ENCODE results near the gene SPEG. TPM values are rescaled to one million over a fixed set of nuclear protein-coding genes. Genes with fewer than 3 reads are reported as not detected.
"Not testable (repeated sequence)": the region's sequence is repeated elsewhere in the genome, so short reads cannot be mapped to it uniquely, and the experiment has no call there.

SPEG gene
- total and polyA plus RNA-seq, 2 donors (not counting 3 experiments of a cell fraction or from before 2014, with no cell fraction given): 0.84 to 3.5 TPM

- Histone ChIP-seq H4K20me1 (replicated peaks; ENCODE audit: control insufficient read depth, extremely low read depth, insufficient read depth, low read length) (no peaks in the 10 kb centered on the region), H3K36me3 (ENCODE audit: control insufficient read depth in 2 of 2, extremely low read depth in 1 of 2, insufficient read depth in 2 of 2, low read length in 2 of 2) (no peaks in the 10 kb centered on the region), H3K79me2 (ENCODE audit: control insufficient read depth, insufficient read depth, low read length) (no peaks in the 10 kb centered on the region), H3K9me1 (replicated peaks; ENCODE audit: control insufficient read depth, extremely low read depth, insufficient read depth, low read length) (no peaks in the 10 kb centered on the region), H3K4me1 (ENCODE audit: control insufficient read depth, extremely low read depth, insufficient read depth, low read length) (peaks cover 4% of the 10 kb centered on the region), H3K9me3 (replicated peaks; ENCODE audit: control insufficient read depth, insufficient read depth, low read length) (no peaks in the 10 kb centered on the region), H3K4me3 (replicated peaks in 1 of 3; ENCODE audit: insufficient read depth in 1 of 3, low read depth in 1 of 3, low read length in 3 of 3) (no peak overlapping the region), H2AFZ (ENCODE audit: low read depth, low read length) (no peak overlapping the region), H3K27me3 (ENCODE audit: control insufficient read depth in 2 of 2, insufficient read depth in 2 of 2, low read length in 2 of 2) (peaks cover 2 to 4% of the 10 kb centered on the region in 2 experiments), H3K27ac (ENCODE audit: insufficient read depth, low read depth, low read length) (no peak overlapping the region), H3K9ac (replicated peaks; ENCODE audit: extremely low read depth, insufficient read depth, low read length) (no peak overlapping the region), H3K4me2 (ENCODE audit: insufficient read depth, low read length) (no peak overlapping the region)
- no peak for DNase-seq (ENCODE audit: low read depth, low spot score)
- POLR2A ChIA-PET: no interaction called here
- FAIRE-seq: no peak
- CTCF ChIA-PET: interaction anchor here (0.9 to 6.4 kb wide), 4 partner anchors 10 to 363 kb away, joined by 3 to 50 read pairs (median 6); no protein-coding TSS in a partner anchor
- dilution Hi-C loops (cut with MboI; ENCODE audit: extremely low pct_ligation_motif_present, low sequenced_read_pairs): no loop called here
- no TSS peak for BruUV-seq (replicated peaks)
- intact Hi-C loops (cut with micrococcal nuclease): no loop called here
- no peak for TF ChIP-seq CTCF (IDR thresholded peaks at IDR 0.05; ENCODE audit: extremely low read depth in 1 of 2, insufficient read depth in 1 of 2, low read depth in 1 of 2, low read length in 2 of 2)
- TF ChIP-seq MYC (IDR thresholded peaks at IDR 0.05; ENCODE audit: low read depth, low read length): no peak
- TF ChIP-seq POLR2A (IDR thresholded peaks at IDR 0.05; ENCODE audit: low read depth, low read length): no peak
- no peak for TF ChIP-seq MAX (IDR thresholded peaks at IDR 0.05; ENCODE audit: insufficient read depth, insufficient read length)
- TF ChIP-seq FOS (IDR thresholded peaks at IDR 0.05; ENCODE audit: borderline replicate concordance, insufficient read depth, low read length): no peak
Measured at GRCh38 chr2:219392754-219393153, 41.9 kb upstream of the SPEG start.

- H3K9ac ChIP-seq (replicated peaks; ENCODE audit: extremely low read depth, insufficient read depth, low read length); H3K4me2 ChIP-seq (ENCODE audit: insufficient read depth, low read length); H3K36me3 ChIP-seq (ENCODE audit: control insufficient read depth in 2 of 2, extremely low read depth in 1 of 2, insufficient read depth in 2 of 2, low read length in 2 of 2); H3K79me2 ChIP-seq (ENCODE audit: control insufficient read depth, insufficient read depth, low read length); H3K27me3 ChIP-seq (ENCODE audit: control insufficient read depth in 2 of 2, insufficient read depth in 2 of 2, low read length in 2 of 2); H3K9me1 ChIP-seq (replicated peaks; ENCODE audit: control insufficient read depth, extremely low read depth, insufficient read depth, low read length); dilution Hi-C loops (cut with MboI; ENCODE audit: extremely low pct_ligation_motif_present, low sequenced_read_pairs); H3K27ac ChIP-seq (ENCODE audit: insufficient read depth, low read depth, low read length); intact Hi-C loops (cut with micrococcal nuclease); H3K4me1 ChIP-seq (ENCODE audit: control insufficient read depth, extremely low read depth, insufficient read depth, low read length); DNase-seq (ENCODE audit: low read depth, low spot score); BruUV-seq (replicated peaks); H2AFZ ChIP-seq (ENCODE audit: low read depth, low read length); H3K9me3 ChIP-seq (replicated peaks; ENCODE audit: control insufficient read depth, insufficient read depth, low read length); H4K20me1 ChIP-seq (replicated peaks; ENCODE audit: control insufficient read depth, extremely low read depth, insufficient read depth, low read length); POLR2A ChIA-PET; FAIRE-seq; H3K4me3 ChIP-seq (replicated peaks in 1 of 3; ENCODE audit: insufficient read depth in 1 of 3, low read depth in 1 of 3, low read length in 3 of 3): not testable (repeated sequence)
- CTCF ChIA-PET: interaction anchor here (1.2 kb wide), 1 partner anchor 135 kb away, joined by 3 read pairs; no protein-coding TSS in a partner anchor
Measured at GRCh38 chr2:219395056-219395455, 39.6 kb upstream of the SPEG start.
